Loucy (cell line): ENCODE measurements around the gene ALG14.

Source experiments
- H2AFZ ChIP-seq: fragments of 200-600 bp; sonication (generic); 2 replicates; pipeline ENCODE4 v1.6.0; 2016; ENCODE audit warnings: antibody characterized with exemption, mild to moderate bottlenecking, low read length, moderate library complexity
- H3F3A ChIP-seq: fragments of 200-600 bp; 2 replicates; pipeline ENCODE4 v1.6.0; 2016; ENCODE audit warnings: antibody characterized with exemption, low read depth, mild to moderate bottlenecking
- H3K27me3 ChIP-seq: fragments of 200-600 bp; sonication (generic); 2 replicates; pipeline ENCODE4 v1.6.1; 2014; ENCODE audit warnings: low read length, mild to moderate bottlenecking; ENCODE audit not compliant: insufficient read depth, poor library complexity, severe bottlenecking
- H3K36me3 ChIP-seq: fragments of 200-600 bp; sonication (generic); 2 replicates; pipeline ENCODE4 v1.6.1; 2016; ENCODE audit warnings: low read length; ENCODE audit not compliant: insufficient read depth
- H3K4me1 ChIP-seq: fragments of 200-600 bp; sonication (generic); 2 replicates; pipeline ENCODE4 v1.5.1; 2014; ENCODE audit warnings: low read length, mild to moderate bottlenecking; ENCODE audit not compliant: insufficient read depth, poor library complexity, severe bottlenecking
- H3K4me2 ChIP-seq: fragments of 200-600 bp; sonication (generic); 2 replicates; pipeline ENCODE4 v1.6.0; 2014; ENCODE audit warnings: antibody characterized with exemption, low read length, low read depth, mild to moderate bottlenecking; ENCODE audit not compliant: poor library complexity, severe bottlenecking
- H3K4me3 ChIP-seq: fragments of 200-600 bp; sonication (generic); 2 replicates; pipeline ENCODE4 v1.5.1; 2014; ENCODE audit warnings: low read length, mild to moderate bottlenecking, mixed read lengths; ENCODE audit not compliant: poor library complexity, severe bottlenecking
- H3K79me2 ChIP-seq: fragments of 200-600 bp; sonication (generic); 2 replicates; pipeline ENCODE4 v1.6.1; 2014; ENCODE audit warnings: low read length; ENCODE audit not compliant: insufficient read depth
- H3K9ac ChIP-seq: fragments of 200-600 bp; sonication (generic); 2 replicates; pipeline ENCODE4 v1.6.0; 2014; ENCODE audit warnings: mild to moderate bottlenecking, low read depth, low read length, moderate library complexity; ENCODE audit not compliant: poor library complexity, severe bottlenecking
- H3K9me2 ChIP-seq: fragments of 200-600 bp; sonication (generic); replicated peaks from 2 replicates; pipeline ENCODE4 v1.6.1; 2016; ENCODE audit warnings: low read depth, low read length, mixed read lengths
- H3K9me3 ChIP-seq: fragments of 200-600 bp; sonication (generic); 2 replicates; pipeline ENCODE4 v1.6.1; 2014; ENCODE audit warnings: mild to moderate bottlenecking, antibody characterized with exemption, low read length, low read depth; ENCODE audit not compliant: insufficient read depth
- H4K20me1 ChIP-seq: fragments of 200-600 bp; sonication (generic); 2 replicates; pipeline ENCODE4 v1.6.0; 2014; ENCODE audit warnings: antibody characterized with exemption, low read length, mild to moderate bottlenecking; ENCODE audit not compliant: insufficient read depth, poor library complexity, severe bottlenecking
- EZH2phosphoT487 ChIP-seq: fragments of 200-600 bp; IDR thresholded peaks from 2 replicates; pipeline ENCODE4 v1.6.1; 2018; ENCODE audit warnings: antibody characterized with exemption, mild to moderate bottlenecking, moderate library complexity, borderline replicate concordance
- TF ChIP-seq, protein P1 (sequence below): fragments of 200-600 bp; sonication (generic); conservative IDR thresholded peaks from 2 replicates; pipeline ENCODE4 v1.5.1; 2014; ENCODE audit warnings: mild to moderate bottlenecking, antibody characterized with exemption, low read length

Gene ALG14

DNA sequence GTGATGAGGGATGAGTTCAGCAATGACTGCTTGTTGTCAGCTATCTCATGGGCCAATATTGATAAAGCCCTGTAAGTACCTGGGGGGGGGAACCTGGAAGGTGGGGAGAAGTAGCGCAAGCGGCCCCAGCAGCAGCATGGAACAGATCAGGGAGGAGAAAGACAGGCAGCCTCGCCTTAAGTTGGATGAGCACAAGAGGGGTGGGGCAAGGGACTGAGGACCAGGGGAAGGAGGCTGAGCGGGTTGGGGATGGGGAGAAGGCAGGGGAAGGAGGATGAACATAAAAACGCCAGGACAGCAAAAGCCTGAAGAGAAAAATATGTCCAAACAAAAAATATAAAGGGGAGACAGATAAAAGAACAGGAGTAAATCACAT lies 70.6 kb downstream of the ALG14 start:
- Histone ChIP-seq H2AFZ (no peak overlapping the region), H3K4me2 (no peak overlapping the region), H3K27me3 (no peaks in the 10 kb centered on the region), H3F3A (no peaks in the 10 kb centered on the region), H3K9me3 (no peaks in the 10 kb centered on the region), H3K4me1 (peaks cover 12% of the 10 kb centered on the region), H3K9ac (no peak overlapping the region), H3K79me2 (no peaks in the 10 kb centered on the region), H3K9me2 (no peaks in the 10 kb centered on the region), H3K36me3 (no peaks in the 10 kb centered on the region), H3K4me3 (no peak overlapping the region), H4K20me1 (no peaks in the 10 kb centered on the region)
- no peak for TF ChIP-seq EZH2phosphoT487
- TF ChIP-seq, protein P1, sequence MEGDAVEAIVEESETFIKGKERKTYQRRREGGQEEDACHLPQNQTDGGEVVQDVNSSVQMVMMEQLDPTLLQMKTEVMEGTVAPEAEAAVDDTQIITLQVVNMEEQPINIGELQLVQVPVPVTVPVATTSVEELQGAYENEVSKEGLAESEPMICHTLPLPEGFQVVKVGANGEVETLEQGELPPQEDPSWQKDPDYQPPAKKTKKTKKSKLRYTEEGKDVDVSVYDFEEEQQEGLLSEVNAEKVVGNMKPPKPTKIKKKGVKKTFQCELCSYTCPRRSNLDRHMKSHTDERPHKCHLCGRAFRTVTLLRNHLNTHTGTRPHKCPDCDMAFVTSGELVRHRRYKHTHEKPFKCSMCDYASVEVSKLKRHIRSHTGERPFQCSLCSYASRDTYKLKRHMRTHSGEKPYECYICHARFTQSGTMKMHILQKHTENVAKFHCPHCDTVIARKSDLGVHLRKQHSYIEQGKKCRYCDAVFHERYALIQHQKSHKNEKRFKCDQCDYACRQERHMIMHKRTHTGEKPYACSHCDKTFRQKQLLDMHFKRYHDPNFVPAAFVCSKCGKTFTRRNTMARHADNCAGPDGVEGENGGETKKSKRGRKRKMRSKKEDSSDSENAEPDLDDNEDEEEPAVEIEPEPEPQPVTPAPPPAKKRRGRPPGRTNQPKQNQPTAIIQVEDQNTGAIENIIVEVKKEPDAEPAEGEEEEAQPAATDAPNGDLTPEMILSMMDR = no peak

GRCh38 chr1:94999456-95000131 lies 73.2 kb downstream of the ALG14 start:
- no peaks in the 10 kb centered on the region for H4K20me1 ChIP-seq
- TF ChIP-seq, protein P1 = no peak
- no peak for TF ChIP-seq EZH2phosphoT487
- H3K4me3 ChIP-seq = no peak overlapping the region
- no peak overlapping the region for H3K9ac ChIP-seq
- no peaks in the 10 kb centered on the region for H3K36me3 ChIP-seq
- H3K79me2 ChIP-seq = no peaks in the 10 kb centered on the region
- H3K4me1 ChIP-seq = no peaks in the 10 kb centered on the region
- H3K9me2 ChIP-seq = no peaks in the 10 kb centered on the region
- H3F3A ChIP-seq = no peaks in the 10 kb centered on the region
- H3K4me2 ChIP-seq = no peak overlapping the region
- H3K9me3 ChIP-seq = no peaks in the 10 kb centered on the region
- H2AFZ ChIP-seq = no peak overlapping the region
- no peaks in the 10 kb centered on the region for H3K27me3 ChIP-seq

DNA sequence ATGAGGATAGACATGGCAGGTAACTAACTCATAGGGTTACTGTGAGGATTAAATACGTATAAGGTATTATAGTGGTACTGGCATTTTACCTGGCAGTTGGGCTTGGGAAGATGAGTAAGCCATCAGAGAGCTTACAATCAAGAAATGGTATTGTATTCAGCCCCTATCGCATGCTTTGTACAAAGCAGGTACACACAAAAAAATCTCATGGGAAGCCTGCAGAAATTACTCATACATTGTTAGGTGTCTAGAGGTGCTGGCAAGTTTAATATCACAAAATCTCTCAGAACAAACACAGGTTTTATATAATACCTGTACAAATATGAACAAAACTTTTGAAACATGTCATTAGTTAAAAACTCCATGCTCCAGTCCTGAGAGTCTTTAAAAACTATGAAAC lies 74.0 kb downstream of the ALG14 start:
- no peaks in the 10 kb centered on the region for H3K79me2 ChIP-seq
- H2AFZ ChIP-seq = no peak overlapping the region
- H3K9ac ChIP-seq = no peak overlapping the region
- no peak overlapping the region for H3K4me3 ChIP-seq
- no peaks in the 10 kb centered on the region for H3K9me3 ChIP-seq
- H3K36me3 ChIP-seq = no peaks in the 10 kb centered on the region
- H3K4me2 ChIP-seq = no peak overlapping the region
- no peaks in the 10 kb centered on the region for H3K9me2 ChIP-seq
- H4K20me1 ChIP-seq = no peaks in the 10 kb centered on the region
- no peaks in the 10 kb centered on the region for H3F3A ChIP-seq
- H3K27me3 ChIP-seq = no peaks in the 10 kb centered on the region
- H3K4me1 ChIP-seq = no peaks in the 10 kb centered on the region
- no peak for TF ChIP-seq EZH2phosphoT487
- TF ChIP-seq, protein P1 = no peak
